Muscle of leg (tissue), 11 donors: ENCODE measurements around the gene ZNRD2. TPM values are rescaled to one million over a fixed set of nuclear protein-coding genes. Genes with fewer than 3 reads are reported as not detected.

Experiments
- DNase-seq: peaks from one replicate; pipeline ENCODE4 v3.0.0; 2013
- H3K27ac ChIP-seq: one replicate; pipeline ENCODE4 v1.5.1; 2013; ENCODE audit warnings: mild to moderate bottlenecking, low read length, control low read depth
- H3K27me3 ChIP-seq: one replicate; pipeline ENCODE4 v1.6.1; 2013; ENCODE audit warnings: low read length; ENCODE audit not compliant: control insufficient read depth, insufficient read depth
- H3K36me3 ChIP-seq: one replicate; pipeline ENCODE4 v1.6.1; 2013; ENCODE audit warnings: low read length; ENCODE audit not compliant: control insufficient read depth, insufficient read depth
- H3K4me1 ChIP-seq: one replicate; pipeline ENCODE4 v1.6.1; 2013; ENCODE audit warnings: low read length; ENCODE audit not compliant: control insufficient read depth, insufficient read depth
- H3K4me3 ChIP-seq: one replicate; pipeline ENCODE4 v1.5.1; 2013; ENCODE audit warnings: low read length, control low read depth
- H3K9me3 ChIP-seq: replicated peaks from 2 replicates; pipeline ENCODE4 v1.6.1; 2013; ENCODE audit warnings: low read depth, low read length; ENCODE audit not compliant: control insufficient read depth
- WGBS: methylation state at CpG from one replicate; pipeline ENCODE4 v1.1.5; 2013; ENCODE audit warnings: missing lambda C conversion rate; ENCODE audit not compliant: insufficient coverage; 5-methylcytosine and 5-hydroxymethylcytosine counted together
- polyA plus RNA-seq, 8 donors: library from polyadenylated mRNA; unstranded; fragments of 120-200 nt; gene quantifications; one replicate each; pipeline versions ENCODE4 v1.2.1 to v1.2.3, GENCODE V29; 2013; ENCODE audit warnings: inconsistent platforms in 1 of 8, low replicate concordance in 1 of 8; ENCODE audit not compliant: insufficient read length in 8 of 8, insufficient read depth in 1 of 8
- total RNA-seq: library from RNA; stranded (reverse); fragments of 120-200 nt; gene quantifications from one replicate; pipeline ENCODE4 v1.2.4, GENCODE V29; 2013

Gene ZNRD2
- total and polyA plus RNA-seq, 9 donors: 24.4 to 63.1 (median 56.5) TPM

- no peaks in the 10 kb centered on the region for H3K9me3 ChIP-seq
- WGBS: 49% methylated on average over 22 of the region's 31 CpGs
- DNase-seq: no peak
- H3K27me3 ChIP-seq: no peaks in the 10 kb centered on the region
- peaks cover 49% of the 10 kb centered on the region for H3K36me3 ChIP-seq
- H3K4me3 ChIP-seq: peak overlapping the region; percentile 87
- peak overlapping the region; percentile 67 for H3K27ac ChIP-seq
- peaks cover 21% of the 10 kb centered on the region for H3K4me1 ChIP-seq
Observed at GRCh38 chr11:65525546-65526480, 44.5 kb upstream of the ZNRD2 start.

- Histone ChIP-seq H3K36me3 (peaks cover 59% of the 10 kb centered on the region), H3K4me1 (peaks cover 21% of the 10 kb centered on the region), H3K27ac (no peak overlapping the region), H3K4me3 (no peak overlapping the region), H3K9me3 (no peaks in the 10 kb centered on the region), H3K27me3 (no peaks in the 10 kb centered on the region)
- 88% methylated on average over 7 of the region's 8 CpGs for WGBS
- no peak for DNase-seq
Observed at GRCh38 chr11:65526744-65527143, 43.5 kb upstream of the ZNRD2 start.

GRCh38 chr11:65528819-65529350 is 41.4 kb upstream of the ZNRD2 start:
- H3K36me3 ChIP-seq: peaks cover 72% of the 10 kb centered on the region

GRCh38 chr11:65529475-65530156 is 40.7 kb upstream of the ZNRD2 start:
- 100% methylated on average over 1 of the region's 10 CpGs for WGBS

More at GRCh38 chr11:65528819-65529350, 41.4 kb upstream of the ZNRD2 start:
- 87% methylated on average over 9 of the region's 12 CpGs for WGBS
- H3K4me3 ChIP-seq: no peak overlapping the region
- H3K4me1 ChIP-seq: peaks cover 19% of the 10 kb centered on the region
- no peaks in the 10 kb centered on the region for H3K27me3 ChIP-seq
- H3K9me3 ChIP-seq: no peaks in the 10 kb centered on the region
- no peak for DNase-seq
- no peak overlapping the region for H3K27ac ChIP-seq

GRCh38 chr11:65530157-65530496 is 40.1 kb upstream of the ZNRD2 start:
- Histone ChIP-seq H3K27me3 (no peaks in the 10 kb centered on the region), H3K4me3 (no peak overlapping the region), H3K36me3 (peaks cover 74% of the 10 kb centered on the region), H3K27ac (no peak overlapping the region), H3K9me3 (no peaks in the 10 kb centered on the region), H3K4me1 (peaks cover 12% of the 10 kb centered on the region)
- no peak for DNase-seq
- WGBS: 96% methylated on average over 5 of the region's 5 CpGs

More at GRCh38 chr11:65529475-65530156, 40.7 kb upstream of the ZNRD2 start:
- Histone ChIP-seq H3K4me3 (no peak overlapping the region), H3K4me1 (peaks cover 12% of the 10 kb centered on the region), H3K27me3 (no peaks in the 10 kb centered on the region), H3K36me3 (peaks cover 72% of the 10 kb centered on the region), H3K9me3 (no peaks in the 10 kb centered on the region), H3K27ac (no peak overlapping the region)
- no peak for DNase-seq

- H3K36me3 ChIP-seq: peaks cover 77% of the 10 kb centered on the region
- H3K27me3 ChIP-seq: no peaks in the 10 kb centered on the region
- H3K4me3 ChIP-seq: no peak overlapping the region
- H3K27ac ChIP-seq: no peak overlapping the region
- no peak for DNase-seq
- 79% methylated on average over 9 of the region's 15 CpGs for WGBS
- H3K9me3 ChIP-seq: no peaks in the 10 kb centered on the region
- peaks cover 3% of the 10 kb centered on the region for H3K4me1 ChIP-seq
Observed at GRCh38 chr11:65532388-65533064, 37.8 kb upstream of the ZNRD2 start.

GRCh38 chr11:65535102-65535501 is 35.2 kb upstream of the ZNRD2 start:
- Histone ChIP-seq H3K4me1 (peaks cover 11% of the 10 kb centered on the region), H3K9me3 (no peaks in the 10 kb centered on the region), H3K27me3 (no peaks in the 10 kb centered on the region), H3K27ac (no peak overlapping the region), H3K36me3 (peaks cover 64% of the 10 kb centered on the region), H3K4me3 (no peak overlapping the region)
- no peak for DNase-seq
- WGBS: 64% methylated on average over 5 of the region's 9 CpGs

- no peak overlapping the region for H3K27ac ChIP-seq
- no peak for DNase-seq
- H3K4me3 ChIP-seq: no peak overlapping the region
- WGBS: 61% methylated on average over 4 of the region's 12 CpGs
- H3K4me1 ChIP-seq: peaks cover 24% of the 10 kb centered on the region
- peaks cover 53% of the 10 kb centered on the region for H3K36me3 ChIP-seq
- H3K9me3 ChIP-seq: no peaks in the 10 kb centered on the region
- no peaks in the 10 kb centered on the region for H3K27me3 ChIP-seq
Observed at GRCh38 chr11:65536412-65537295, 33.6 kb upstream of the ZNRD2 start.

GRCh38 chr11:65537296-65537597 is 33.0 kb upstream of the ZNRD2 start:
- H3K36me3 ChIP-seq: peaks cover 54% of the 10 kb centered on the region

More at GRCh38 chr11:65537296-65537597, 33.0 kb upstream of the ZNRD2 start:
- Histone ChIP-seq H3K9me3 (no peaks in the 10 kb centered on the region), H3K27me3 (no peaks in the 10 kb centered on the region), H3K27ac (no peak overlapping the region), H3K4me3 (no peak overlapping the region), H3K4me1 (peaks cover 25% of the 10 kb centered on the region)
- DNase-seq: no peak
- WGBS: no CpG with 5 or more reads among the region's 2 CpGs
